ENCODE measurements around the gene OR9A4.
"Not testable (repeated sequence)": the region's sequence is repeated elsewhere in the genome, so short reads cannot be mapped to it uniquely, and the experiment has no call there.

Gene OR9A4, protein sequence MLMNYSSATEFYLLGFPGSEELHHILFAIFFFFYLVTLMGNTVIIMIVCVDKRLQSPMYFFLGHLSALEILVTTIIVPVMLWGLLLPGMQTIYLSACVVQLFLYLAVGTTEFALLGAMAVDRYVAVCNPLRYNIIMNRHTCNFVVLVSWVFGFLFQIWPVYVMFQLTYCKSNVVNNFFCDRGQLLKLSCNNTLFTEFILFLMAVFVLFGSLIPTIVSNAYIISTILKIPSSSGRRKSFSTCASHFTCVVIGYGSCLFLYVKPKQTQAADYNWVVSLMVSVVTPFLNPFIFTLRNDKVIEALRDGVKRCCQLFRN

DNA sequence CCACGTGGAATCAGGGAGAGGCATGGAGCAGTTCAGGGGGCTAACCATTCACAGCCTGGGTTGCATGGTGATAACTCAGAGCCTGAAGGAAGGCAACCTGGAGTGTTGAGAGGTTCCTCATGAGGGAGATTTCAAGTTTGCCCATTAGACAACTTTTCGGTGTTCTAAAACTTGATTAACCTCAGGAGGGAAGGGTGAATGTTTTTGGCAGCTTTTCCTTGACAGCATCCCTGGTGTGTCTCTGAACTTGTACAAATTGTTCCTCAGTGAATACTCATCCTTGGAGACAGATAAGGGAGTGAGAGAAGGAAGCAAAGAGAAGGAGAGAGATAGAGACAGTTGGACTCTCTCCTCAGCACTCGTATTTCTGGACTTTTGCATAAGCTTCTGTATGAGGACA is at the start of gene OR9A4:
TSS of gene OR9A4 (plus strand) at position 301 of the 400 bp plus-strand sequence. CDS start 2,477 bp downstream, outside the sequence.
- DNase-seq = no peak

DNA sequence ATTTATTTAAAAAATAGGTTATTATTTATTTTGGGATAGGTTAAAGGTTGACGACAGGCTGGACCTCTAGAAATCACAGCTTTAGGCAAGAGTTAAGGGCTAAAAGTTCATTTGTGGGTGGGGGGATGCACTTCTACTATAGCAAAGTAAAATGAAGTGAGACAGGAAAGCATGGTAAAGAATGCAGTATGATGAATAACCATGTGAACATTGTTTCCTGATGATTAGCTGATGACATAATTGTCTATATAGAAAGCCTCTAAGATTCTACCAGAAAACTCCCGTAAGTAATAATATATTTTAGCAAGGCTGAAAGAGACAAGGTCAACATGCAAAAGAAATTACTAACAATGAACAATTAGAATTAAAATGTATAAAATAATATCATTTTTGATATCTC is 49.2 kb upstream of the OR9A4 start:
- no peak for DNase-seq

DNA sequence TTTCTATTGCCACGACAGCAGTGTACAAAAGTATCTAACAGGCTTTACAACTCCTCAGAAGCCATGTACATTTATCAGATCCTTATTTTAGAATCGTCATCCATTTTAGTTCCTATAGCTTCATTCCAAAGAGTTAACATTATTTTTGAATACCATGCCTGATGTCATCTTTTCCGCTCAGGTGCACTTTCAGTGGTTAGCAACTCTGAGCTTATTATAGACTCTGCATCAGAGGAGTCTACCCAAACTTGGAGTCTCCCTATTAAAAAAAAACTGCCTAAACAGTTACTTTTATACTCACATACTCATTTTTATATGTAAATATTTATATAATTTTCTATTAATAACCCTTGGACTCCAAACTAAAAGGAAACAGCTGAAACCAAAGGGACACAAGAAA is 43.3 kb upstream of the OR9A4 start:
- DNase-seq = no peak

DNA sequence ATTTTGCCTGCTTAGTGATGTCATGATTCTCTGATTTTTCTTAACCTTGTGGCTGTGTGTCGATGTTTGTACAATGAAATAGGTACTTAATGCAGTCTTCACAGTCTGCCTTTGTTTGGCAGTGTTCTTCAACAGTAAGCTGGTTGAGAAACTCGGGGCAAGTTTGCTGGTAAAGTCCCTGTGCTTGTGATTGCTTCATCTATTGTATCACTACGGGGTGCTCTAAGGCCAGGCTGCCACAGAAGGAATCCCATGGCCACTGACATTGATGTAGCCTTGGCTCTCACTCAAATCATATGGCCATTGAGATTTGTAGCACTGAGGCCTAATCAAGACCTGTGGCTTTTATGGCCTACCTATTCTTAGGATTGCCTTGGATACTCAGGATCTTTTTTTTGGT is 41.4 kb upstream of the OR9A4 start:
- no peak for DNase-seq

DNA sequence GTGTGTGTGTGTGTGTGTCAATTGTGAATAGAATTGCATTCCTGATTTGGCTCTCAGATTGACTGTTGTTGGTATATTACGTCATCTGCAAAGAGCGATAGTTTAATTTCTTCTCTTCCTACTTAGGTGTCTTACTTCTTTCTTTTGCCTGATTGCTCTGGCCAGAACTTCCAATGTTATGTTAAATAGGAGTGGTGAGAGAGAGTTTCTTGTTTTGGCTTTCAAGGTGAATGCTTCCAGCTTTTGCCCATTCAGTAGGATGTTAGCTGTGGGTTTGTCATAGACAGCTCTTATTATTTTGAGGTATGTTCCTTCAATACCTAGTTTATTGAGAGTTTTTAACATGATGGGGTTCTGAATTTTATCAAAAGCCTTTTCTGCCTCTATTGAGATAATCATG is 40.7 kb upstream of the OR9A4 start:
- no peak for DNase-seq

DNA sequence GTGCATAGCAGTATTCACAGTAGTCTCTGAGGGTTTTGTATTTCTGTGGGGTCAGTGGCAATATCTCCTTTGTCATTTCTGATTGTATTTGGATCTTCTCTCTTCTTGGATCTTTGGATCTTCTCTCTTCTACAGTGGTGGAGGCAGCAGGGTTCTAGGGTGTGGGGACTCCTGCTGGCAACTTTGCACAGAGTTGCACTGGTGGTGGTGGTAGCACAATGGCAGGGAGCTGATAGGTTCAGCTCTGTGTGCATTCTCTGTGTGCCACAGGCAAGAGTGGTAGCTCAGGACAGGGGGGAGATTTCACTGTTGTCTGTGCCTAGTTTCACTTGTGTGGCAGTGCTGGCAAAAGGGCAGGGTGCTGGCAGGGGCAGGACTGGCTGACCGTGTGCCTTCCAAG is 39.8 kb upstream of the OR9A4 start:
- DNase-seq = no peak

DNA sequence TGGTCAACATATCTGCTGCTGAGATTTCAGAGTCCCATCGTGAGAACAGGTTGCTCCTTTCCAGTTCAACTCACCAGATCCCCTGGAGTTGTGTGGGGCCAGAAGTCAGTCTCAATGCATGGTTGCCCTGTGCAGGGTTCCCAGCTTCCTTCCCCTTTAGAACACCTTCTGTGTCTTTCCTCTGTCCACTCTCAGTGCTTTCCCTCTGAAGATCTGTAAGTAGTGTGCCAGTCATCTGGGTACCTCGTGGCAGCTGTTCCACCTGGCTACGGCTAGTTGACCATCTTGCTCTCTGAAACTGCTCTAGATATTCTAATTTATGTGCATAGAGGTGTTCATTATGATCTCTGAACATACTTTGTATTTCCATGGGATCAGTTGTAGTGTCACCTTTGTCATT is 38.8 kb upstream of the OR9A4 start:
- no peak for DNase-seq

DNA sequence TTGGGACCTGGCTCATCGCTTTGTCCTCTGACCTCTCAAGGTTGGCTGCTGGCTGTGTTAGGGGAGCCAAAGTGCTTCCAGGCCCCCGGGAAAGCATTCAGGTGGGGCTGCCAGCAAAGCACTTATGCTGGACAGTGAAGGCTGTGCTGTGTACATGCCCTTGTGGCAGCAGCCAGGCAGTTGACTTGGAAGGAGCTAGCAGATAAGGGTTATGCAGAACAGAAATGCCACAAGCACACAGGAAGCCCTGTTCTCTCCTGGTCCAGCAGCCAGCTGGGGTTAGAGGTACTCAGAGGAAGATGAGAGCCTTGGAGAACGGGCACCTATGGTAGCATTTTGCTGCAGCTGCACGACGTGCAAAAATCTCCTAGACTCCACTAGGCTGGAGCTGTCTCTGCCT is 35.2 kb upstream of the OR9A4 start:
- DNase-seq = no peak

DNA sequence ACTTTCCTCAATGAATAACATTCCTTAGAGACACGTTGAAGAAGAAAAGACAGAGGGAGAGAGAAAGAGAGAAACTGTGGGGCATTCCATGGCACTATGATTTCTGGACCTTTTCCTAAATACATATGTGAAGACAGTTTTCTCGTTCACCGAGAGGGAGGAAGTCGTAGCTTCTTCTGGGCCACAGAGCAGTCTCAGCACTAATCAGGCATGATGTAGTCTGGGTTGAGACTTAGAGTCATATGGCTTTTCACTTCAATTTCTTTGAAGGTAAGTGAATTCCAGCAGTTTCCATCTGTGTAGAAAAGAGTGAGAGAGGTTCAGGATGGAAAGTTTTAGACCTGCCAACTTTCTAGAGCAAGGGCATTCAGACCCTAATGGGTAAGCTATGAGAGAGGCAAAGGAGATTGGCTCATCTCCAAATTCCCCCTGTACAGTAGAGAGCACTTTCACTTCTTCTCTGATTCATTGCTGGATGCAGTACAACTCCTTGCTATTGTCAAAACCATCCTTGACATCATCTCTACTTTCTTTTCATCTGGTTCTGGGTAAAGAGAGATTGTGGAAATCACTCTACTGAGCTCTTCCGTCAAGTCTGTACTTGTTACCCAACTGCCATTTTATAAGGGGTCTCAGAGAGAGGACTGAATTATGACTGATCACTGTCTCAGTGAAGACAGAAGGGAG is 31.5 kb upstream of the OR9A4 start:
- no peak for DNase-seq

DNA sequence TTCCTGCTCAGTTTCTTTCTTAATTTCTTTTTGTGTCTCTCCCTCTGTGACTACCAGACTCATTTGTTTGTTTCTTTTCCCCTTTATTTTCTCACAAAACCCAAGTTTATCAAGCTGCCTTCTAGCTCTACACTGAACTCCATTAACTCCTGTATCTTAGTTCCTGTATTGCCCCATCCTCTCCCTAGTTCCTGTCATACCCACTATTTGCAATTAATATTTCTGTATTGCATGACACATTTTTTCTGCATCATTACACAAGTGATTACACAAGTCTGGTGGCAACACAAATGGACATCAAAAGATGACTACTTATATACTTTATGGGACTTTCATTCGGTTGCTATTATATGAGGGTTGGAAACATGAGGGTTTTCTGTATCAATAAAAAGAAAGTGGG is 26.9 kb upstream of the OR9A4 start:
- no peak for DNase-seq

DNA sequence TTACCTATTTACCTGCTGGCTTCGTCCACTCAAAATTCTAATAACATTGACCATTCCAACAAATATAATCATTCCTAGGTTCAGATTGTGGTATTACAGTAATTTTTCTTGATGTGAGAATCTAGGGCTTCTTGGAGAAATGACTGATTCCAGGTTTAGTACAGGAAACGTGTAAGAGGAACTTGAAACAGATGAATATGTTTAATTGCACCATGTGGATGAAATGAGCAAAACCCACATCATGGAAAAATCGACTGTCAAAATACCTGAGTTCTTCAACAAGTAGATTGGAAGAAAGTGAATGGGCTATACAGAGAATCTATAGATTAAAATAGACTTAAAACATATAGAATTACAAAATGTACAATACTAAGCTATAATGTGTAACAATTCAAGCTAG is 24.9 kb upstream of the OR9A4 start:
- DNase-seq = no peak

DNA sequence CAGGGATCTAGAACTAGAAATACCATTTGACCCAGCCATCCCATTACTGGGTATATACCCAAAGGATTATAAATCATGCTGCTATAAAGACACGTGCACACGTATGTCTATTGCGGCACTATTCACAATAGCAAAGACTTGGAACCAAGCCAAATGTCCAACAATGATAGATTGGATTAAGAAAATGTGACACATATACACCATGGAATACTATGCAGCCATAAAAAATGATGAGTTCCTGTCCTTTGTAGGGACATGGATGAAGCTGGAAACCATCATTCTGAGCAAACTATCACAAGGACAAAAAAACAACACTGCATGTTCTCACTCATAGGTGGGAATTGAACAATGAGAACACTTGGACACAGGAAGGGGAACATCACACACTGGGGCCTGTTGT is 16.8 kb upstream of the OR9A4 start:
- not testable (repeated sequence) for DNase-seq

DNA sequence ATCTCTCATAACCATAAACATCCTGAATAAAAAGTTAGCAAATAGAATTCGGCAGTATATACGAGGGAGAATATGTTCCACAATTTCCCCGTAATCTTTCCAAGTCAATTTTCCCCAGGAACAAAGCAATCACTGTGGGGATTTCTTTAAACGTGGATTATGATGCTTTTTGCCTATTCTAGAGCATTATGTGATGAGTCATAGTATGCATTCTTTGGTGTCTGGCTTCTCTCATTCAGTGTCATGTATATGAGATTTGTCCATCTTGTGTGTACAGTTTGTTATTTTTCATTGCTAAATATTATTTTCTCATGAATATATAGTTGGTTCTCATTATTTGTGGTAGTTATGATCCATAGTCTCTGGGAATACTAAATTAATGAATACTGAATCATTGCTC is 9.9 kb upstream of the OR9A4 start:
- no peak for DNase-seq

DNA sequence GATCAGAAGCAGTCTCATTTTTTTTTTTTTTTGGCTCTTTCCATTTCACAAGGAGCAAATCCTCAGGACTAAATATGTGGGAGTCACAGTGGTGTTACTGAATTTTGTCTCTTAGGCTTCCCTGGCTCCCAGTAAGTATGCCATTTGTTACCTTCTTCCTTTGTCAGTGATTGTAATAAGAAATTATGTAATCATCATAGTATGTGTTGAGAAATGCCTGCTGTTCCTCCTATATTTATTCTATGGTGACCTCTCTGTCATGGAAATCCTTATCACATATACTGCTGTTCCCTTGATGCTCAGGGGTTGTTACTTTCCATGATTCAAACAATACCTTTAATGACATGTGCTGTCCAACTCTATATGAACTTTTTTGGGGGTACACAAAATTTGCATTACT is 4.8 kb upstream of the OR9A4 start:
- no peak for DNase-seq

DNA sequence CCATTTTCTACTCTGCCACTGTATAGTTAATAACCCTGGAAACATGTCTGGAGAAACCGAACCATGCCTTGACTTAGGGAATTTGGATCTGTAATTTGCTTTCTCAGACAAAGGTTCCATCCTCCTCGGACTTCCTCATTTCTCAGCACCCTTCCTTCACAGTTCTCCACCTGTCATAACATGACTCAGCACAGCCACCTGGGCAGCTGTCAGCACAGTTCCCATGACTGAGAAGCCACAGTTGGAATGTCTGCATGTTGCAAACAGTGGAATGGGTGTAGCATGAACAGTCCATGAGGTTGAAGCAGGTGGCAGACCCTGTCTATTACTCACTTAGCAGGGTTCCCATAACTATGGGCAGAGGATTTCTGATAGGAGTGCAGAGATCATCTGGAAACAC is 634 bp upstream of the OR9A4 start:
- DNase-seq = no peak

DNA sequence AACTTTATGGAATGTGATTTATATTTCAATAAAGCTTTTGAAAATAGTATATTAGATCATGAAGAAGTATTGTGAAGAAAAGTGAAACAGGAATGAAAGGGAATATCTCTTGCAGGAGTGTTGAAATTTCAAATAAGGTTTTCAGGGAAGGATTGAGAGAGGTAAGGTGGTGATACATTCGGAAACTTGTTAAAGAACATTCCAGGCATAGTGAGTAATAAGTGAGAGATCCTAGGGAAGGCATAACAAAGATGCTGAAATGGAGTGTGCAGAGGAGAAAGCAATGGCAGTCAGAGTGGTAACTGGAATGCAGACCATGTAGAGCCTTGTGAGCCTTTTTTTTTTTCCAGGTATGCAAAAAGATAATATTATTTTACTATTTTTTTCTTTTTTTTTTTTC is 4.1 kb downstream of the OR9A4 start:
- no peak for DNase-seq

DNA sequence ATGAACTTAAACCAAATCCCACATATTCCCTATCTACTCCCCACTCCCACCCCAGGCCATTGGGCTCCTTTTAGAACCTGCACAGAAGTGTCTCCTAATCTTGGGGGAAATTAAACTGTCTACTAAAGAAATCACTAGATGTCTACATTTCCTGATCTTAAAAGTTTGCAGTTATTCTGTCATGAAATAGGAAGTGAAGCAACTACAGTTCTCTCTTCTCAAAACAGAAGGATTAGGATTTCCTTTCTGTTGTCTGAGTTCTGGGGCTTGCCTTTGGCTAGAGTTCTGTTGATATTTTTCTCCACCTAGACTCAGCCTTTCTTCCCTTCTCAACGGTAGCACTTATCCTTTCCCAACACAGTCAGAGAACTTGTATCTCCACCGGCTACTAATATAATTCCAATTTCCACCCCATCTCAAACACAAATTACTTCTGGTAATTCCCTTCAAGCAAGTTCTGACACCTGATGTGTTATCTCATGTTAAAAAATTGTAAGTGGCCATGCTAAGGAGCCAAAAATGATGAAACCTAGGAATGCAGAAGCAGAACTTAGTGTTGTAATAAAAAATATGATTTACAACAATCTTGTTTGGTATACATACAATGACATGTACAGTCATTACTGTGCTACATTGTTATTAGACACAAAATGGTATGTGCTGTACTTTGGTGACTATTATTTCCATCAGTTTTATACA is 12.1 kb downstream of the OR9A4 start:
- no peak for DNase-seq

DNA sequence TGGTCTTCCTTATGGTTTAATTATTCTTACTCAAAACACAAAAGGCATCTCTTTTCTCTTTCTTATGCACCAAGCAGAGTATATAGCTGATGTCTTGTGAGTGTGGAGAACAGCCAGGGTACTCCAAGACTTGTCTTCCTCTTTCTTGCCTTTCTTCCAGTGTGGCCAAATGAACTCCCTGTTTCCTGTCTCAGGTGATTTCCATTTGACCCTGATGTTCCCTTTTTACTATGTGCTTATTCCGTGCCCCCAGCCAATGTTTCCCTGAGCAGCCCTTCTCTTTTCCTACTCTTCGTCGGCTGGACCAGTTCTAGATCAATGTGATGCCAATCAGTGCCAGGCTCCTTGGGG is 12.6 kb downstream of the OR9A4 start:
- no peak for DNase-seq

DNA sequence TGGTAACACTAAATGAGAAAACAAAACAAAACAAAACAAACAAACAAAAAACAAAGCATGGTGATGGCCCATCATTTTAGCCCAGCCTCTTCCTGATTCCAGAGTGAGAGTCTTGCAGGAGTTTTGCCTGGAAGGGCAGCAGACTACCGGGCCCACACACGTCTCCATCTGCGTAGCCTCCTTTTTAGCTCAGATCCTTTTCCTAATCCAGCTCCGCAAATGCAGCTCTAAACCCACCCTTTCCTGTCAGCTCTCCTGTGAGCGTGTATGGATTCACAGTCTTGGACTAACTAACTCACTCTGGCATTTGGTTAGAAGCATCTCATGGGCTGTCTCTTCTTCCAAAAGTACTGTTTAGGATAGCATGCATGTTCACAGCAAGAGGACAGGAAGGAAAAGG is 14.0 kb downstream of the OR9A4 start:
- no peak for DNase-seq

DNA sequence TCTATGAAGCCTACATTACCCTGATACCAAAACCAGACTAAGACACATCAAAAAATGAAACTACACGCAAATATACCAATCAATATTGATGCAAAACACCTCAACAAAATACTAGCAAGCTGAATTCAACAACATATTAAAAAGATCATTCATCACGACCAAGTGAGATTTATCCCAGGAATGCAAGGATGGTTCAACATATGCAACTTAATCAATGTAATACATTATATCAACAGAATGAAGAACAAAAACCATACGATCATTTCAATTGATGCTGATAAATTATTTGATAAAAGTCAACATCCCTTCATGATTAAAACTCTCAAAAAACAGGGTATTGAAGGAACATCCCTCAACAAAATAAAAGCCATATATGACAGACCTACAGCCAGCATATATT is 24.9 kb downstream of the OR9A4 start:
- no peak for DNase-seq

DNA sequence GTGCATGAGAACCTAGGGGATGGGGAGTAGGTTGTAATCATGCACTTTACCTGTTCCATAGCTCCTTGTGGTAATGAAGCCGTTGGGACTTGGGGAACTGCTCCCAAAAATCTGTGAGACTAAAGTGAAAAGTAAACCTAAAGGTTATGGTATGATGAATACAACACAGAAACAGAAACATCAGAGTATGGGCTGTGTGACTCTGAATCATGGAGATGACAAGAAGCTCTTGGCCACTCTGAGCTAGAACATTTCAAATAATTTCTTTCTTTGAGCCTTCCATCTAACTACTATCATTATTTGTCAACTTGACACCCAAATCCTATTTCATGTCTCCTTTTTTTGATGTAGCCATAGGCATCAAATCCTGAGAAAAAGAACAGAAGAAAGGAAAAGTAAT is 27.6 kb downstream of the OR9A4 start:
- no peak for DNase-seq

DNA sequence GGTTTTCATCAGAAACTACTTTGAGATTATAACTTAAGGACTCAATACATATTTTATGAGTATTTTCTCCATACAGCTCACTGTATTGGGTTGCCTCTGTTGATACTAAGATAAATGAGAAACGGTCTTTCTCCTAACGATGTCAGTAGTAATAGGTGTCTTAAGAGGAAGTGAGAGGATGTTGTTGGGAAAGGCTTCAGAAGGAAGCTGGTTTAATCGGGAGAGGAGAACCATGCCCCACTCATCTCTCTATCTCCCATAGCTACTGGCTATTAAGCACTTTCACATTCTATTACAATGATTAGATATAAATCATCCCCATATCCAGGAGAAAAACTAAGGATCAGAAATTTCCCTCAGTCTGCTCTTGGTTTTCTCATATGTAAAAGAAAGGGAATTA is 28.6 kb downstream of the OR9A4 start:
- no peak for DNase-seq

DNA sequence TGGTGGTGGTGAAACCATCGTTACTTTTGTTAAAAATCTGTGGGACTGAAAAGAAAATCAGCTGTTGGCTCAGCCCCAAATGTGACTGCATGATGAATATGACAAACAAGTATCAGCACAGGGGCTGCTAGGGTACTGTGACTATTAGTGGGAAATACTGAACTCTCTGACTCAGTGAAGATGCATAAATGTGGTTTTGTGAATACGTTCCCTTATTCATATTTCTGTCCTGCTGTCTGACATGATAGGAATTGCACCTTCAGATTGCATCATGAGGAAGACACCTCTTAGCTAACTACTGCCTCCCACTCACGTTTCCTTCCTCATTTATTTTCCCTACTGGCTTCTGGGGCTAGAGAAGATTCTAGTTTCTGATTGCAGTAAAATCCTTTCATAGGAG is 29.2 kb downstream of the OR9A4 start:
- DNase-seq = no peak

DNA sequence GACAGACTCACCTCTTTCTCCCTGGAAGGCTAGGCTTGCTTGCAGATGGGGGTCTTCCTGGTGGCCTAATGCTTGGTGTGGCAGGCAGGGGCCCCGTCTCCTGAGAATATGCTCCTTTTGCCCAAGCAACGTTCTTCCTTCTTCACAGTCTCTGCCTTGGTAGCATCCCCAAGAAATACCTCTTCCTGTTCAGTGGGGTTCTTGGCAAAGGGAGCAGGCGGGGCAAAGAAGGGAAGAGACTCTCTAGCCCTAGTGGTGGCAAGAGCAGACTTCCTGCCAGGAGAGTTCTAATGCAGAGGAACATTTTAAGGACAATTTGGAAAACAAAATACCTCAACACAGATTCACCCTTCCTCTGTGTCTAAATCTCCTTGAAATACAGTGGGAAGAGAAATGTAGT is 30.6 kb downstream of the OR9A4 start, which contains the start of gene CLEC5A:
TSS of gene CLEC5A (minus strand) at position 179 of the 400 bp plus-strand sequence. CDS start 682 bp downstream, outside the sequence.
- DNase-seq = no peak

Measured in activated T-cell treated with anti-CD3 and anti-CD28 coated beads, Interleukin-2, amount 50 U/mL, for 1 hour (primary cell).